GM19395 (cell line): ENCODE measurements around the gene ZNF638.

ENCODE experiments used
- ATAC-seq: cut with Tn5 transposase; IDR thresholded peaks from one replicate; pipeline ENCODE4 v1.9.1; 2021; ENCODE audit warnings: mild to moderate bottlenecking, moderate library complexity; ENCODE audit not compliant: unreplicated experiment

The ZNF638 gene

GRCh38 chr2:71468279-71469015 lies 136.9 kb downstream of the ZNF638 start:
- no peak for ATAC-seq

- no peak for ATAC-seq
Observed at GRCh38 chr2:71469403-71470398, 138.1 kb downstream of the ZNF638 start.

GRCh38 chr2:71471276-71471675 lies 139.7 kb downstream of the ZNF638 start:
- ATAC-seq, result no peak

GRCh38 chr2:71472019-71472418 lies 140.4 kb downstream of the ZNF638 start:
- no peak for ATAC-seq

GRCh38 chr2:71473346-71474031 lies 141.9 kb downstream of the ZNF638 start:
- ATAC-seq, result no peak

- ATAC-seq, result no peak
Observed at GRCh38 chr2:71474116-71474743, 142.6 kb downstream of the ZNF638 start.

- no peak for ATAC-seq
Observed at GRCh38 chr2:71474744-71475397, 143.3 kb downstream of the ZNF638 start.

GRCh38 chr2:71476495-71476894 lies 144.9 kb downstream of the ZNF638 start:
- ATAC-seq, result no peak

GRCh38 chr2:71477231-71477691 lies 145.7 kb downstream of the ZNF638 start:
- ATAC-seq, result no peak

GRCh38 chr2:71478806-71479205 lies 147.2 kb downstream of the ZNF638 start:
- ATAC-seq, result no peak

GRCh38 chr2:71479261-71479660 lies 147.7 kb downstream of the ZNF638 start:
- no peak for ATAC-seq

GRCh38 chr2:71481111-71481510 lies 149.5 kb downstream of the ZNF638 start:
- ATAC-seq, result no peak

GRCh38 chr2:71482055-71482454 lies 150.5 kb downstream of the ZNF638 start:
- no peak for ATAC-seq

- ATAC-seq, result no peak
Observed at GRCh38 chr2:71483246-71483645, 151.7 kb downstream of the ZNF638 start.

- ATAC-seq, result no peak
Observed at GRCh38 chr2:71484354-71484753, 152.8 kb downstream of the ZNF638 start.
